A673 (cell line): Measurements from ENCODE around the gene NFATC2. TPM values are rescaled to one million over a fixed set of nuclear protein-coding genes. Genes with fewer than 3 reads are reported as not detected.

Experiments used
- BruUV-seq: library from RNA; stranded (reverse); fragments of 400-500 nt; replicated peaks from 2 replicates; lab custom pipeline; 2021; lab: Mats Ljungman, UMichigan
- CTCF ChIA-PET: fragments of 300-600 bp; sonication (Branson Sonifier 250); formaldehyde crosslinking; loops from one replicate; lab custom pipeline; 2022; ENCODE audit warnings: antibody characterized with exemption; lab: Charles Lee
- POLR2A ChIA-PET: fragments of 300-600 bp; sonication (Branson Sonifier 250); formaldehyde crosslinking; loops from one replicate; lab custom pipeline; 2022; ENCODE audit warnings: antibody characterized with exemption; ENCODE audit not compliant: low non-redundant PET; lab: Charles Lee
- DNase-seq: peaks from one replicate; pipeline ENCODE4 v3.0.0-alpha.2; 2015; ENCODE audit warnings: low spot score
- H3K27ac ChIP-seq: fragments of 200-600 bp; sonication (generic); 2 replicates; pipeline ENCODE4 v1.5.1; 2016; ENCODE audit warnings: mixed run types, low read depth, mild to moderate bottlenecking, mixed read lengths, antibody characterized with exemption, low read length; ENCODE audit not compliant: poor library complexity, severe bottlenecking
- H3K27me3 ChIP-seq: fragments of 200-600 bp; sonication (generic); replicated peaks from 2 replicates; pipeline ENCODE4 v1.6.1; 2017; ENCODE audit warnings: mixed run types, low read depth, mild to moderate bottlenecking, mixed read lengths, antibody characterized with exemption, low read length; ENCODE audit not compliant: insufficient read depth, poor library complexity
- H3K36me3 ChIP-seq: fragments of 200-600 bp; sonication (generic); 2 replicates; pipeline ENCODE4 v1.6.1; 2016; ENCODE audit warnings: mixed run types, mild to moderate bottlenecking, mixed read lengths, antibody characterized with exemption, low read length; ENCODE audit not compliant: insufficient read depth, poor library complexity, severe bottlenecking
- H3K4me1 ChIP-seq: fragments of 200-600 bp; sonication (generic); 2 replicates; pipeline ENCODE4 v1.6.1; 2017; ENCODE audit warnings: mixed run types, mild to moderate bottlenecking, mixed read lengths, antibody characterized with exemption, low read length; ENCODE audit not compliant: insufficient read depth, poor library complexity, severe bottlenecking
- H3K4me3 ChIP-seq: fragments of 200-600 bp; sonication (generic); 2 replicates; pipeline ENCODE4 v1.5.1; 2016; ENCODE audit warnings: low read depth, mixed run types, mild to moderate bottlenecking, mixed read lengths, low read length; ENCODE audit not compliant: poor library complexity, severe bottlenecking
- H3K9me3 ChIP-seq: fragments of 200-600 bp; sonication (generic); 2 replicates; pipeline ENCODE4 v1.6.1; 2016; ENCODE audit warnings: mixed run types, low read depth, mild to moderate bottlenecking, mixed read lengths, antibody characterized with exemption, low read length; ENCODE audit not compliant: poor library complexity, severe bottlenecking
- CTCF ChIP-seq: fragments of 300-800, 200-600 bp; sonication (generic); conservative IDR thresholded peaks from 2 replicates; pipeline ENCODE4 v1.5.1; 2017; ENCODE audit warnings: low read depth, mild to moderate bottlenecking, antibody characterized with exemption, low read length, moderate library complexity, mixed read lengths
- EZH2 ChIP-seq: fragments of 200-600 bp; sonication (generic); IDR thresholded peaks from 2 replicates; pipeline ENCODE4 v1.6.1; 2017; ENCODE audit warnings: borderline replicate concordance, low read depth, mild to moderate bottlenecking, mixed read lengths, antibody characterized with exemption, low read length; ENCODE audit not compliant: poor library complexity, severe bottlenecking
- intact Hi-C: fragments of 100-400 bp; cut with micrococcal nuclease; formaldehyde crosslinking; loops from one replicate; pipeline ENCODE4 v1.10.0; 2022; ENCODE audit not compliant: unreplicated experiment
- total RNA-seq: library from RNA; stranded (reverse); gene quantifications from 2 replicates; pipeline ENCODE4 v1.2.3, GENCODE V29; 2021

NFATC2 gene
- total RNA-seq, 1 experiment from 2014 or later = 0.64 TPM

- BruUV-seq = no TSS peak
- POLR2A ChIA-PET = no interaction called here
Measured at GRCh38 chr20:51578145-51578459, 35.6 kb upstream of the NFATC2 start.

DNA sequence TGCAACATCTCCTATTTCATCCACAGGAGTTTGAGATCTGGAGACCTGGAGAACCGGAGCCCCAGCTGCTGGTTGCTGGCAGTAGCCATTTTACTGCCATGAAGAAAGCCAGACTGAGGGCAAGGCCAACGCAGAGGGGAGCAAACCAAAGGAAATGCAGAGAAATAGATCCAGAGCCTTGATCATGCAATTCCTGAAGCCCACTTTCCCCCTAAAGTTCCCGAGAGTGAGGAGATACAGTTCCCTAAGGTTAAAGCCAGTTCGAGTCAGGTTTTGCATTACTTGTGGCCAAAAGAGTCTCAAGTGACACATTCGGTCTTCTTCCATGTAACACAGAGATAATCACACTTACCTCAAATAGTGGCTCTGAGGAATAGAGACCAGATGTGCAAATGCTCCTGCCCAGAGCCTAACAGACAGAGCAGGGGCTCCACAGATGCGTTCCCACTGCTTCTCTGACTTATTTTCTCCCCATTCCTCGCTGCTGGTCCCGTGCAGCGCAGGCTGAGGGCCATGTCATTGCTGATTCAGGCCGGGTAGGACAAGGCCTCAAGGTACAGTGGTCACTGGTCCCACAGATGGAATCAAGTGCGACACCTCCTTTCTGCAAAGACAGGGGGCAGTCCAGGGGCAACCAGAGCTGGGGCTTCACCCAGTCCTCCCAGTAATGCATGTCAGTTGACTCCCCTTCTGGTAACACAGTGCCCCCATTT is 35.1 kb upstream of the NFATC2 start:
- no peaks in the 10 kb centered on the region for H3K4me1 ChIP-seq
- H3K27me3 ChIP-seq = no peaks in the 10 kb centered on the region
- H3K4me3 ChIP-seq = no peak overlapping the region
- H3K9me3 ChIP-seq = no peaks in the 10 kb centered on the region
- DNase-seq = no peak
- BruUV-seq = no TSS peak
- CTCF ChIA-PET = interaction anchor here (0.6 kb wide), 2 partner anchors 13 to 23 kb away, joined by 4 read pairs; no protein-coding TSS in a partner anchor
- no peaks in the 10 kb centered on the region for H3K36me3 ChIP-seq
- no peak for TF ChIP-seq EZH2
- TF ChIP-seq CTCF = no peak
- H3K27ac ChIP-seq = no peak overlapping the region
- intact Hi-C loops = no loop called here
- POLR2A ChIA-PET = no interaction called here

More at GRCh38 chr20:51578145-51578459, 35.6 kb upstream of the NFATC2 start:
- H3K36me3 ChIP-seq = no peaks in the 10 kb centered on the region
- no peaks in the 10 kb centered on the region for H3K4me1 ChIP-seq
- no peak overlapping the region for H3K4me3 ChIP-seq
- intact Hi-C loops = no loop called here
- no peak overlapping the region for H3K27ac ChIP-seq
- no peaks in the 10 kb centered on the region for H3K9me3 ChIP-seq
- CTCF ChIA-PET = interaction anchor here (0.6 kb wide), 1 partner anchor 12 kb away, joined by 4 read pairs; no protein-coding TSS in a partner anchor
- TF ChIP-seq CTCF (no peak), EZH2 (no peak)
- H3K27me3 ChIP-seq = no peaks in the 10 kb centered on the region
- no peak for DNase-seq

DNA sequence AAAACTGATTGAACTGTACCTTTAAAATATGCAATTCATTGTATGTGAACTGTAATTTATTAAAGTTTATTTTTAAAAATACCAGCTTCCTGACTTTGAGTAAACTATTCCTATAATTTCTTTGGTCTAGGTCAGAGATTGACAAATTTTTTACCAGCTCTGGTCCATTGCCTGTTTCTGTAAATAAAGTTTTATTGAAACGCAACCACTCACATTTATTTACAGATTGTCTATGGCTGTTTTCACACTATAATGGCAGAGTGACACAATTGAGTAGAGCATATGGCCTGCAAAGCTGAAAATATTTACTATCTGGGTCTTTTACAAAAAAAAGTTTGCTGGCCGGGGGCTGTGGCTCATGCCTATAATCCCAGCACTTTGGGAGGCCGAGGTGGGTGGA is 33.0 kb upstream of the NFATC2 start:
- H3K27ac ChIP-seq = no peak overlapping the region
- no peak overlapping the region for H3K4me3 ChIP-seq
- H3K9me3 ChIP-seq = no peaks in the 10 kb centered on the region
- no peak for DNase-seq
- CTCF ChIA-PET = interaction anchor here (0.5 kb wide), 1 partner anchor 1581 kb away, joined by 3 read pairs; no protein-coding TSS in a partner anchor
- H3K36me3 ChIP-seq = no peaks in the 10 kb centered on the region
- no TSS peak for BruUV-seq
- intact Hi-C loops = no loop called here
- no peaks in the 10 kb centered on the region for H3K4me1 ChIP-seq
- no peaks in the 10 kb centered on the region for H3K27me3 ChIP-seq
- POLR2A ChIA-PET = no interaction called here
- TF ChIP-seq EZH2 (no peak), CTCF (no peak)
